ENCODE measurements around the gene HTR2A.

HTR2A gene

GRCh38 chr13:46804391-46804815 lies 92.5 kb downstream of the HTR2A start:
- no peak overlapping the region for H3K4me2 ChIP-seq (ENCODE audit: low read depth, low read length)
- no peaks in the 10 kb centered on the region for H3K36me3 ChIP-seq (replicated peaks; ENCODE audit: insufficient read depth, low read length)
- H4K20me1 ChIP-seq (ENCODE audit: insufficient read depth, low read length) = no peaks in the 10 kb centered on the region
- H2AFZ ChIP-seq (ENCODE audit: low read length) = no peak overlapping the region
- H3K9me2 ChIP-seq (replicated peaks; ENCODE audit: insufficient read depth, low read length) = no peaks in the 10 kb centered on the region
- TF ChIP-seq EZH2phosphoT487 (IDR thresholded peaks at IDR 0.05; ENCODE audit: low read length) = no peak
- TF ChIP-seq, protein P1, sequence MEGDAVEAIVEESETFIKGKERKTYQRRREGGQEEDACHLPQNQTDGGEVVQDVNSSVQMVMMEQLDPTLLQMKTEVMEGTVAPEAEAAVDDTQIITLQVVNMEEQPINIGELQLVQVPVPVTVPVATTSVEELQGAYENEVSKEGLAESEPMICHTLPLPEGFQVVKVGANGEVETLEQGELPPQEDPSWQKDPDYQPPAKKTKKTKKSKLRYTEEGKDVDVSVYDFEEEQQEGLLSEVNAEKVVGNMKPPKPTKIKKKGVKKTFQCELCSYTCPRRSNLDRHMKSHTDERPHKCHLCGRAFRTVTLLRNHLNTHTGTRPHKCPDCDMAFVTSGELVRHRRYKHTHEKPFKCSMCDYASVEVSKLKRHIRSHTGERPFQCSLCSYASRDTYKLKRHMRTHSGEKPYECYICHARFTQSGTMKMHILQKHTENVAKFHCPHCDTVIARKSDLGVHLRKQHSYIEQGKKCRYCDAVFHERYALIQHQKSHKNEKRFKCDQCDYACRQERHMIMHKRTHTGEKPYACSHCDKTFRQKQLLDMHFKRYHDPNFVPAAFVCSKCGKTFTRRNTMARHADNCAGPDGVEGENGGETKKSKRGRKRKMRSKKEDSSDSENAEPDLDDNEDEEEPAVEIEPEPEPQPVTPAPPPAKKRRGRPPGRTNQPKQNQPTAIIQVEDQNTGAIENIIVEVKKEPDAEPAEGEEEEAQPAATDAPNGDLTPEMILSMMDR (IDR thresholded peaks at IDR 0.05; ENCODE audit: low read length) = no peak
- TF ChIP-seq EZH2 (optimal IDR thresholded peaks at IDR 0.05; ENCODE audit: low read depth, low read length) = no peak
- no peaks in the 10 kb centered on the region for H3K4me1 ChIP-seq (ENCODE audit: low read length)
- H3K9ac ChIP-seq (ENCODE audit: low read length) = no peak overlapping the region
- no peak for DNase-seq
- no peaks in the 10 kb centered on the region for H3F3A ChIP-seq (ENCODE audit: insufficient read depth, low read length)
- no peaks in the 10 kb centered on the region for H3K27me3 ChIP-seq (replicated peaks; ENCODE audit: insufficient read depth, low read length)
- no peaks in the 10 kb centered on the region for H3K9me3 ChIP-seq (replicated peaks; ENCODE audit: insufficient read depth, low read length)
- H3K27ac ChIP-seq (ENCODE audit: low read length) = no peak overlapping the region
- no peaks in the 10 kb centered on the region for H3K79me2 ChIP-seq (ENCODE audit: low read length)
- H3K4me3 ChIP-seq (ENCODE audit: low read length) = no peak overlapping the region

DNA sequence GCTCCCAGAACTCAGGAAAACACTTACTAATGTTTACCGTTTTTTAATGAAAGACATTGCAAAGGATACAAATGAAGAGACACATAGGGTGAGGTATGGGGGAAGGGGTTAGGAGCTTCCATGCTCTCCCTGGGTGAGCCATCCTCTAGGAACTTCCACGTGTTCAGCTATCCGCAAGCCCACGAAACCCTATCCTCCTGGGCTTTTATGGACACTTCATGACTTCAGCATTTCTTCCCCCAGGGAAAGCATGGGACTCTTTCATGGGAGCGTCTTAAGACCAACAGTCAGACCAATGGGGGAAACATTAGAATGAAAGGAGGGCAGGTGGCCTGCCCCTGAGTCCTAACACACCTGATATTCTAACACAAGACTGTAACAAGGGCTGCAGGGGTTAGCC lies 93.3 kb downstream of the HTR2A start:
- H3K9me2 ChIP-seq (replicated peaks; ENCODE audit: insufficient read depth, low read length) = no peaks in the 10 kb centered on the region
- no peak overlapping the region for H3K27ac ChIP-seq (ENCODE audit: low read length)
- H3K4me1 ChIP-seq (ENCODE audit: low read length) = no peaks in the 10 kb centered on the region
- no peaks in the 10 kb centered on the region for H3K79me2 ChIP-seq (ENCODE audit: low read length)
- H3K4me2 ChIP-seq (ENCODE audit: low read depth, low read length) = no peak overlapping the region
- H4K20me1 ChIP-seq (ENCODE audit: insufficient read depth, low read length) = no peaks in the 10 kb centered on the region
- no peaks in the 10 kb centered on the region for H3K9me3 ChIP-seq (replicated peaks; ENCODE audit: insufficient read depth, low read length)
- H3K9ac ChIP-seq (ENCODE audit: low read length) = no peak overlapping the region
- H3K36me3 ChIP-seq (replicated peaks; ENCODE audit: insufficient read depth, low read length) = no peaks in the 10 kb centered on the region
- H2AFZ ChIP-seq (ENCODE audit: low read length) = no peak overlapping the region
- H3K4me3 ChIP-seq (ENCODE audit: low read length) = no peak overlapping the region
- no peaks in the 10 kb centered on the region for H3K27me3 ChIP-seq (replicated peaks; ENCODE audit: insufficient read depth, low read length)
- DNase-seq = no peak
- no peak for TF ChIP-seq EZH2 (optimal IDR thresholded peaks at IDR 0.05; ENCODE audit: low read depth, low read length)
- TF ChIP-seq, protein P1 (IDR thresholded peaks at IDR 0.05; ENCODE audit: low read length) = no peak
- no peak for TF ChIP-seq EZH2phosphoT487 (IDR thresholded peaks at IDR 0.05; ENCODE audit: low read length)
- H3F3A ChIP-seq (ENCODE audit: insufficient read depth, low read length) = no peaks in the 10 kb centered on the region

DNA sequence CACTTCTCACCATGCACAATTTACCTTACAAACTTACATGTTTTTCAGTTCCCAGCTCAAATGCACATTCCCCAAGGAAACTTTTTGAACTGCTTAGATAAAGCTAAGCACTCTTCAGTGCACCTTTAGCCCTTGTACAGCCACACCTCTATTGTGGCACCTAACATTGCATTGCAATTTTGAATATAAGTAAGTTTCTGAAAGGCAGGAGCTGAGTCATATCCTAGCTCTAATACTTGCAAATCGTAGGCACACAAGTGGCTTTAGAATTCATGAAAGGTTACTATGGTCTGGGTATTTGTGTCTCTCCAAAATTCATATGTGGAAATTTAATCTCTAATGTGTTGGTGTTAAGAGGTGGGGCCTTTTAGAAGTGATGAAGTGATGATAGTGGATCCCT lies 95.0 kb downstream of the HTR2A start:
- Histone ChIP-seq H3K4me1 (ENCODE audit: low read length) (no peaks in the 10 kb centered on the region), H3K4me3 (ENCODE audit: low read length) (no peak overlapping the region), H3K27me3 (replicated peaks; ENCODE audit: insufficient read depth, low read length) (no peaks in the 10 kb centered on the region), H3K36me3 (replicated peaks; ENCODE audit: insufficient read depth, low read length) (no peaks in the 10 kb centered on the region), H3K79me2 (ENCODE audit: low read length) (no peaks in the 10 kb centered on the region), H3K9me3 (replicated peaks; ENCODE audit: insufficient read depth, low read length) (no peaks in the 10 kb centered on the region), H3K9ac (ENCODE audit: low read length) (no peak overlapping the region), H3K27ac (ENCODE audit: low read length) (no peak overlapping the region), H3K9me2 (replicated peaks; ENCODE audit: insufficient read depth, low read length) (no peaks in the 10 kb centered on the region), H4K20me1 (ENCODE audit: insufficient read depth, low read length) (no peaks in the 10 kb centered on the region), H3K4me2 (ENCODE audit: low read depth, low read length) (no peak overlapping the region), H2AFZ (ENCODE audit: low read length) (no peak overlapping the region), H3F3A (ENCODE audit: insufficient read depth, low read length) (no peaks in the 10 kb centered on the region)
- no peak for DNase-seq
- TF ChIP-seq, protein P1 (IDR thresholded peaks at IDR 0.05; ENCODE audit: low read length) = no peak
- TF ChIP-seq EZH2 (optimal IDR thresholded peaks at IDR 0.05; ENCODE audit: low read depth, low read length) (no peak), EZH2phosphoT487 (IDR thresholded peaks at IDR 0.05; ENCODE audit: low read length) (no peak)

Data from MM.1S (cell line).